ENCODE data around the gene AGAP2. TPM values are rescaled to one million over a fixed set of nuclear protein-coding genes. Genes with fewer than 3 reads are reported as not detected.

The AGAP2 gene
- total RNA-seq, 3 donors from 2014 or later = 1.3 to 2.7 (median 2.2) TPM

- no peak overlapping the region for H3K4me3 ChIP-seq
- no peaks in the 10 kb centered on the region for H3K9me3 ChIP-seq
- no peaks in the 10 kb centered on the region for H3K36me3 ChIP-seq (ENCODE audit: low read depth)
- no peaks in the 10 kb centered on the region for H3K4me1 ChIP-seq (ENCODE audit: low read depth)
- no peak for TF ChIP-seq CTCF (IDR thresholded peaks at IDR 0.05)
- DNase-seq (no peak), ATAC-seq (no peak)
- intact Hi-C loops (cut with DNase I, micrococcal nuclease) = no loop called here
These were observed 7.0 kb downstream of the AGAP2 start for GRCh38 chr12:57731411-57732080.

- peaks cover 3% of the 10 kb centered on the region for H3K4me1 ChIP-seq (ENCODE audit: low read depth)
- H3K4me3 ChIP-seq = no peak overlapping the region
- DNase-seq (no peak), ATAC-seq (no peak)
- H3K9me3 ChIP-seq = no peaks in the 10 kb centered on the region
- no peak for TF ChIP-seq CTCF (IDR thresholded peaks at IDR 0.05)
- intact Hi-C loops (cut with DNase I, micrococcal nuclease) = no loop called here
- H3K36me3 ChIP-seq (ENCODE audit: low read depth) = no peaks in the 10 kb centered on the region
These were observed 8.0 kb downstream of the AGAP2 start for GRCh38 chr12:57730336-57731067.

DNA sequence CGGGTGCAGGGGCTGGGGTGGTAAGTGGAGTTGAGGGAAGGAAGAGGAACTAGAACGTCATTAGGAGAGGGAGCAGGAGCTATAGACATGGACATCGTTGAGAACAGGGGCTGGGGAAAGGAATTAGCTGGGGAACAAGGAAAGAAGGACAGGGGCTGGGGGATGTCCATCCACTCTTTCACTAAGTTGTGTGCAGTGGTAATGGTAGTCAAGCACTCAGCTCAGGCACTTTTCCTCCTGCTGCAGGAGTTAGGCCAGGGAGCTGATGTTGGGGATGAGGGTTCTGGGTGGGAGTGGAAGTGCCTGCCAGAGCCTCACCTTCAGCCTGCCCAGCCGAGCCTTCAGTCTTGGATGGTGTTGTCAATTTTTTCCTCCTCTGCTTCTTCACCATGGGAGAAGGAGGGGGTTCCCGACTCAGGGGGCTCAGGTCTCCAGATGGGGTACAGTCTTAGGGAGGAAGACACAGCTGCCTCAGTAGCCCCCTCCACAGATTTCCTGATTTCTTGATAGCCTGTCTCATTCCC is 9.2 kb downstream of the AGAP2 start:
- Histone ChIP-seq H3K4me1 (ENCODE audit: low read depth) (peaks cover 3% of the 10 kb centered on the region), H3K36me3 (ENCODE audit: low read depth) (no peaks in the 10 kb centered on the region), H3K4me3 (no peak overlapping the region), H3K9me3 (no peaks in the 10 kb centered on the region)
- intact Hi-C loops (cut with DNase I, micrococcal nuclease) = no loop called here
- no peak for ATAC-seq
- no peak for DNase-seq
- TF ChIP-seq CTCF (IDR thresholded peaks at IDR 0.05) = no peak

DNA sequence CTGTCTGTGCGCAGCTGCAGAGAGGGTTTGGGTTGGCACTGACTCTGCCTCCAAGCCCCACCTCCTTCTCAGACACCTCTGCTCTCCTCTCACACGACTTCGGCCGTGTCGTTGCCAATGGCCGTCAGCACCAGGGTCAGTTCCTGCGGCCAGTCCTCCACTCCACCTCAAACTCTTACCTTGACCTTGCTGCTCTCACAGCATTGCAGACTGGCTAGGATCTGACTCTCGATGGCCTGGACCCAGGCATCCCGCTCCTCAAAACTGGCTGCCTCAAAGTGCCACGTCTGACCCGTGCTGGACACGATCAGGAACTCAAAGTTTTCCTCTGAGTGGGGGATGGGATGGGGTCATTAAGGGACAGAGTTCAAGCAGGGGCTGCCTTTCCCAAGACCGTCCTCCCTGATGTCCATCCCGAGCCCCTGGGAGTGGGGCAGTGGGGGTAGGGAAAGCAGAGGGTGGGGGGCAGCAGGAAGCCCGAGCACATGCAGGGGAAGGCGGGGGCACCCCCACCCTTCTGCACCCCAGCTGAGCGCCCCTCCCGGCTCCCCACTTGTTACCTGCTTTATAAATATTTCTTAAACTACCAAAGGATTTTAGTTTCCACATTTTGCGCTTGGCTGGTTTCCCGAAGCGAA is 10.7 kb downstream of the AGAP2 start:
- DNase-seq = no peak
- intact Hi-C loops (cut with DNase I, micrococcal nuclease) = no loop called here
- no peak for TF ChIP-seq CTCF (IDR thresholded peaks at IDR 0.05)
- no peaks in the 10 kb centered on the region for H3K9me3 ChIP-seq
- H3K36me3 ChIP-seq (ENCODE audit: low read depth) = no peaks in the 10 kb centered on the region
- H3K4me3 ChIP-seq = no peak overlapping the region
- H3K4me1 ChIP-seq (ENCODE audit: low read depth) = peaks cover 3% of the 10 kb centered on the region
- ATAC-seq = no peak

DNA sequence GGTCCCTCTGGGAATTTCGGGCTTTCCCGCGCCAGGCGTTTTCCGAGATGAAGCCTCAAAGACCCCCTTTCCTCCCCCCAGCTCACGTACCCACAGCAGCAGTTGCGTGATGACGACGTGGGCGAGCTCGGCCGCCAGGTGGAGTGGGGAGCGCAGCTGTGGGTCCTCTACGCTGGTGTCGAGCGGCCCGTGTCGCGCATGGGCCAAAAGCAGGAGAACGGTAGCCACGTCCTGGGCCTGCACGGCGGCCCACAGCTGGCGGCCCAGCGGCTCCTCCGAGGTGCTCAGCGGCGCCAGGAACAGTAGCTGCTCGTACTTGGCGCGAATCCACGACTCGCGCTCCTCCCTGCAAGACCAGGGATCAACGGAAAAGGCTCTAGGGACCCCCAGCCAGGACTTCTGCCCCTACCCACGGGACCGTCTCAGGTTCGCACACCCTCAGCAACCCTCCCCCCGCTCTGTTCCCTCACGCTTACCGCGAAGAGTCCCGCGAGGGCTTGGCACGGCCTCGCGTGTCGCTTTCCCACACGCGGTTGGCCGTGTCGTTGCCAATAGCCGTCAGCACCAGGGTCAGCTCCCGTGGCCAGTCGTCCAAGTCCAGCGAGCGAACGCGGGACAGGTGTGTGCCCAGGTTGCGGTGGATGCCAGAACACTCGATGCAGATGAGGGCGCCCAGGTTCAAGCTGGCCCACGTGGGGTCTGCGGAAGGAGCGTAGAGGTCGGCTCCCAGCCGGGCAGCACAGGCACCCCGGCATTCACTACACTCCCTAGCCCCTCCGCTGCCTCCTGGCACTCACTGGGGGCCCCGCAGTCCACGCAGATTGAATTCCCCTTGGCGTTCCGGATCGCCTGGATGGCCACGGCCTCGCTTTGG is 11.4 kb downstream of the AGAP2 start:
- peaks cover 3% of the 10 kb centered on the region for H3K4me1 ChIP-seq (ENCODE audit: low read depth)
- TF ChIP-seq CTCF (IDR thresholded peaks at IDR 0.05) = no peak
- ATAC-seq (peak; percentile 39), DNase-seq (peak in 2 of 3 donors; percentile 32 to 52)
- no peaks in the 10 kb centered on the region for H3K36me3 ChIP-seq (ENCODE audit: low read depth)
- H3K4me3 ChIP-seq = peak overlapping the region; percentile 26
- H3K9me3 ChIP-seq = no peaks in the 10 kb centered on the region
- intact Hi-C loops (cut with DNase I, micrococcal nuclease) = no loop called here

Measured in mucosa of descending colon (tissue), 3 donors.